Brain microvascular endothelial cell (primary cell): ENCODE data around the gene HMOX2.

ENCODE experiments used
- DNase-seq: peaks from one replicate; pipeline ENCODE4 v3.0.0-alpha.2; 2020
- H3K27ac ChIP-seq: fragments of 250-450 bp; sonication (Bioruptor Pico); 2 replicates; pipeline ENCODE4 v1.5.1; 2020; ENCODE audit warnings: mild to moderate bottlenecking, moderate library complexity
- H3K27me3 ChIP-seq: fragments of 250-450 bp; sonication (Bioruptor Pico); replicated peaks from 2 replicates; pipeline ENCODE4 v1.5.1; 2020; ENCODE audit warnings: mild to moderate bottlenecking
- H3K36me3 ChIP-seq: fragments of 250-450 bp; sonication (Bioruptor Pico); replicated peaks from 2 replicates; pipeline ENCODE4 v1.5.1; 2020; ENCODE audit warnings: mild to moderate bottlenecking
- H3K4me3 ChIP-seq: 2 replicates; pipeline ENCODE4 v1.5.1; 2011; ENCODE audit warnings: low read depth, mild to moderate bottlenecking, control low read depth, low read length, moderate library complexity
- in situ Hi-C: cut with HindIII; loops from 2 replicates; pipeline ENCODE4 v1.10.0; 2017; ENCODE audit warnings: low sequenced_read_pairs, low pct_ligation_motif_present
- TF ChIP-seq, protein P1 (sequence below): IDR thresholded peaks from 2 replicates; pipeline ENCODE4 v1.5.1; 2011; ENCODE audit warnings: low read depth, mild to moderate bottlenecking, moderate library complexity, low read length, control low read depth, inconsistent platforms; ENCODE audit errors: missing control alignments

Gene HMOX2

DNA sequence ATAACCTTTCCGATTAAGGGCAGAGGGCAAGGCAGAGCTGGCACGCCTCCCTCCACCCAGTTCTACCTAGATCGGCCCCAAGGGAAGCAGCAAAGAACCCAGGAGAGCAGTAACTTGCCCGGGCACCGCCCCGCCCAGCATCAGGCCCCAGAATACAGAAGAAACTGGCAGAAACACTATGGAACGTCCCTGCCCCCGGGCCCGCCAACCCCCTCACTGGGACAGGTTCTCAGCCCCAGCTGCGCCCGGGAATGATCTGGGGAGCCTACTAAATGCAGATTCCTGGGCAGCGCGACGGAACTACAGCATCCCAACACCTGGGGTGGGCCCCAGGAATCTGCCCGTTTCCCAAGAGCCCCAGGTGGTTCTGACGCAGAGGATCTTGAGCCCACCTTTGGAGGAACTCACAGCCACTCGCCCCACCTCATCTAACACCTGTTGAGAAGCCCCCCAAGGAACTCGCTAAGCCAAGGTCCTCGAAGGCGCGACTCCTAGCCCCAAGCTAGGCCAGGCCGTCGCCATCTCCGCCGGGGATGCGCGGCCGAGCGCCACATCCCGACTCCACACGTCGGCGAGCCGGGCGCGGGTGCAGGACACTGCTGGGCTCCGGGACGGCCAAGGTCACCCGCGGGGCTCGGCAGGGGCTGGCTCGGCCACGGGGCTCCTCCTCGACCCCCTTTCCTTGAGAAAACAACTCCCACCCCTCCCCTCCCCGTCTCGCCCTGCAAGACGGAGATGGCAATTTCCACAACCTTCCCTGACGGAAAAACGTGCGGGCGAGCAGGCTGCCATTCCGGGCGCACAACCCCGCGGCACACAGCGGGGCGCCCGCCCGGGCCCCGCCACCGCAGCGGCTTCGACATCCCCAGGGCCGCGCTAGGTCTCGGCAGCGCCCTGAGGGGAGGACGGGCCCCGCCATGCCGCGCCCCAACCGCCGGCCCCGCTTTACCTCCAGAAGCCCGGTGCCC lies 61.5 kb downstream of the HMOX2 start:
- in situ Hi-C loops: no loop called here
- no peaks in the 10 kb centered on the region for H3K27me3 ChIP-seq

GRCh38 chr16:4538350-4539235 lies 62.4 kb downstream of the HMOX2 start, which contains the start of gene CDIP1:
Gene CDIP1 (minus strand): TSS chr16:4538773. CDS start chr16:4514130, 24,643 bp downstream.
- DNase-seq: peak; percentile 93
- TF ChIP-seq, protein P1, sequence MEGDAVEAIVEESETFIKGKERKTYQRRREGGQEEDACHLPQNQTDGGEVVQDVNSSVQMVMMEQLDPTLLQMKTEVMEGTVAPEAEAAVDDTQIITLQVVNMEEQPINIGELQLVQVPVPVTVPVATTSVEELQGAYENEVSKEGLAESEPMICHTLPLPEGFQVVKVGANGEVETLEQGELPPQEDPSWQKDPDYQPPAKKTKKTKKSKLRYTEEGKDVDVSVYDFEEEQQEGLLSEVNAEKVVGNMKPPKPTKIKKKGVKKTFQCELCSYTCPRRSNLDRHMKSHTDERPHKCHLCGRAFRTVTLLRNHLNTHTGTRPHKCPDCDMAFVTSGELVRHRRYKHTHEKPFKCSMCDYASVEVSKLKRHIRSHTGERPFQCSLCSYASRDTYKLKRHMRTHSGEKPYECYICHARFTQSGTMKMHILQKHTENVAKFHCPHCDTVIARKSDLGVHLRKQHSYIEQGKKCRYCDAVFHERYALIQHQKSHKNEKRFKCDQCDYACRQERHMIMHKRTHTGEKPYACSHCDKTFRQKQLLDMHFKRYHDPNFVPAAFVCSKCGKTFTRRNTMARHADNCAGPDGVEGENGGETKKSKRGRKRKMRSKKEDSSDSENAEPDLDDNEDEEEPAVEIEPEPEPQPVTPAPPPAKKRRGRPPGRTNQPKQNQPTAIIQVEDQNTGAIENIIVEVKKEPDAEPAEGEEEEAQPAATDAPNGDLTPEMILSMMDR: peak; percentile 16
- Histone ChIP-seq H3K4me3 (peak within 1 kb of the TSS; percentile 63), H3K27ac (no peak within 1 kb of the TSS), H3K36me3 (no peaks in the 10 kb centered on the region), H3K27me3 (no peaks in the 10 kb centered on the region)
- in situ Hi-C loops: no loop called here

More for the DNA sequence above, 61.5 kb downstream of the HMOX2 start:
- no peaks in the 10 kb centered on the region for H3K36me3 ChIP-seq
- H3K27ac ChIP-seq: no peak overlapping the region
- H3K4me3 ChIP-seq: peak overlapping the region; percentile 63
- DNase-seq: no peak
- TF ChIP-seq, protein P1: no peak

GRCh38 chr16:4539716-4540284 lies 63.6 kb downstream of the HMOX2 start:
- Histone ChIP-seq H3K36me3 (no peaks in the 10 kb centered on the region), H3K27ac (no peak overlapping the region), H3K4me3 (no peak overlapping the region), H3K27me3 (no peaks in the 10 kb centered on the region)
- TF ChIP-seq, protein P1: no peak
- in situ Hi-C loops: no loop called here
- no peak for DNase-seq

- no peaks in the 10 kb centered on the region for H3K36me3 ChIP-seq
- no peak overlapping the region for H3K4me3 ChIP-seq
- TF ChIP-seq, protein P1: no peak
- in situ Hi-C loops: no loop called here
- no peak for DNase-seq
- H3K27ac ChIP-seq: no peak overlapping the region
- no peaks in the 10 kb centered on the region for H3K27me3 ChIP-seq
Observed at GRCh38 chr16:4544473-4544872, 68.3 kb downstream of the HMOX2 start.

GRCh38 chr16:4548124-4548523 lies 71.9 kb downstream of the HMOX2 start:
- TF ChIP-seq, protein P1: no peak
- DNase-seq: no peak
- in situ Hi-C loops: no loop called here
- Histone ChIP-seq H3K27ac (no peak overlapping the region), H3K4me3 (no peak overlapping the region), H3K27me3 (peaks cover 4% of the 10 kb centered on the region), H3K36me3 (no peaks in the 10 kb centered on the region)
